Mesenchymal stem cell (in vitro differentiated cells and primary cell): ENCODE data around the gene CHI3L1.
A peak's percentile ranks its signal among the peaks of the same experiment; 100 is the strongest.

Experiments used
- DNase-seq: peaks from one replicate; pipeline ENCODE4 v3.0.0-alpha.2; 2013
- H2AFZ ChIP-seq: one replicate; pipeline ENCODE4 v1.6.1; 2013; ENCODE audit warnings: low read depth, mild to moderate bottlenecking, control low read depth, inconsistent platforms, low read length, moderate library complexity
- H2AK5ac ChIP-seq: 2 replicates; pipeline ENCODE4 v1.6.1; 2013; ENCODE audit warnings: low read length, moderate library complexity, mild to moderate bottlenecking, inconsistent platforms; ENCODE audit not compliant: severe bottlenecking
- H2BK120ac ChIP-seq: one replicate; pipeline ENCODE4 v1.6.1; 2013; ENCODE audit warnings: low read depth, mild to moderate bottlenecking, inconsistent platforms, low read length, moderate library complexity
- H2BK12ac ChIP-seq, 2 experiments: one replicate each; pipeline ENCODE4 v1.6.1; 2013; ENCODE audit warnings: inconsistent platforms in 2 of 2, low read length in 2 of 2, mild to moderate bottlenecking in 2 of 2, moderate library complexity in 2 of 2, control low read depth in 1 of 2
- H2BK15ac ChIP-seq: one replicate; pipeline ENCODE4 v1.6.1; 2013; ENCODE audit warnings: mild to moderate bottlenecking, low read depth, inconsistent platforms; ENCODE audit not compliant: poor library complexity, severe bottlenecking
- H2BK5ac ChIP-seq: 2 replicates; pipeline ENCODE4 v1.6.1; 2013; ENCODE audit warnings: low read depth, mild to moderate bottlenecking, low read length, control low read depth, inconsistent platforms; ENCODE audit not compliant: poor library complexity, severe bottlenecking
- H3K14ac ChIP-seq, 2 experiments: one replicate each; pipeline ENCODE4 v1.6.1; 2013; ENCODE audit warnings: inconsistent platforms in 2 of 2, low read length in 2 of 2, control low read depth in 1 of 2, mild to moderate bottlenecking in 1 of 2, moderate library complexity in 1 of 2
- H3K18ac ChIP-seq, 2 experiments: one replicate each; pipeline ENCODE4 v1.6.1; 2013; ENCODE audit warnings: inconsistent platforms in 2 of 2, low read length in 2 of 2, control low read depth in 1 of 2, low read depth in 1 of 2, mild to moderate bottlenecking in 1 of 2
- H3K23ac ChIP-seq, 2 experiments: one replicate each; pipeline ENCODE4 v1.6.1; 2013; ENCODE audit warnings: inconsistent platforms in 2 of 2, low read length in 2 of 2, mild to moderate bottlenecking in 2 of 2, moderate library complexity in 2 of 2, control low read depth in 1 of 2
- H3K27ac ChIP-seq: 2 replicates; pipeline ENCODE4 v1.5.1; 2013; ENCODE audit warnings: mild to moderate bottlenecking, moderate library complexity, low read length, control low read depth, inconsistent platforms; ENCODE audit not compliant: poor library complexity, severe bottlenecking
- H3K27me3 ChIP-seq, 2 experiments: 2 replicates each; pipeline versions ENCODE4 v1.6.1 to v1.7.0; 2013; ENCODE audit warnings: low read length in 2 of 2, mild to moderate bottlenecking in 2 of 2, moderate library complexity in 2 of 2, control low read depth in 1 of 2, inconsistent platforms in 1 of 2; ENCODE audit not compliant: control insufficient read depth in 1 of 2, insufficient read depth in 1 of 2
- H3K36me3 ChIP-seq, 2 experiments: 2 replicates each; pipeline versions ENCODE4 v1.6.1 to v1.7.0; 2013; ENCODE audit warnings: low read length in 2 of 2, control low read depth in 1 of 2, inconsistent platforms in 1 of 2, low read depth in 1 of 2, mild to moderate bottlenecking in 1 of 2; ENCODE audit not compliant: insufficient read depth in 2 of 2, control insufficient read depth in 1 of 2
- H3K4ac ChIP-seq, 2 experiments: one replicate each; pipeline ENCODE4 v1.6.1; 2013; ENCODE audit warnings: inconsistent platforms in 2 of 2, low read length in 2 of 2, mild to moderate bottlenecking in 2 of 2, moderate library complexity in 2 of 2, control low read depth in 1 of 2, low read depth in 1 of 2
- H3K4me1 ChIP-seq: 2 replicates; pipeline ENCODE4 v1.6.1; 2013; ENCODE audit warnings: low read depth, low read length, control low read depth; ENCODE audit not compliant: control insufficient read depth, insufficient read depth
- H3K4me2 ChIP-seq: 2 replicates; pipeline ENCODE4 v1.6.1; 2013; ENCODE audit warnings: low read length, mild to moderate bottlenecking, inconsistent platforms; ENCODE audit not compliant: poor library complexity, severe bottlenecking
- H3K4me3 ChIP-seq, 2 experiments: 2 replicates each; pipeline versions ENCODE4 v1.5.1 to v1.7.0; 2013; ENCODE audit warnings: low read length in 2 of 2, mild to moderate bottlenecking in 2 of 2, control low read depth in 1 of 2, low read depth in 1 of 2; ENCODE audit not compliant: insufficient read depth in 1 of 2
- H3K79me1 ChIP-seq: replicated peaks from 2 replicates; pipeline ENCODE4 v1.6.1; 2013; ENCODE audit warnings: mild to moderate bottlenecking, control low read depth, low read length, inconsistent platforms; ENCODE audit not compliant: poor library complexity, severe bottlenecking
- H3K9ac ChIP-seq: 2 replicates; pipeline ENCODE4 v1.7.0; 2013; ENCODE audit warnings: mild to moderate bottlenecking, low read length, moderate library complexity
- H3K9me3 ChIP-seq: 2 replicates; pipeline ENCODE4 v1.7.0; 2013; ENCODE audit warnings: mild to moderate bottlenecking, low read length; ENCODE audit not compliant: control insufficient read depth
- H4K8ac ChIP-seq: one replicate; pipeline ENCODE4 v1.6.1; 2013; ENCODE audit warnings: inconsistent platforms, mild to moderate bottlenecking, low read length, moderate library complexity
- H4K91ac ChIP-seq: one replicate; pipeline ENCODE4 v1.6.1; 2013; ENCODE audit warnings: mild to moderate bottlenecking, low read length, inconsistent platforms
- WGBS: methylation state at CpG from one replicate; pipeline ENCODE4 v1.1.7; 2013; ENCODE audit warnings: mixed read lengths; 5-methylcytosine and 5-hydroxymethylcytosine counted together

CHI3L1 gene

DNA sequence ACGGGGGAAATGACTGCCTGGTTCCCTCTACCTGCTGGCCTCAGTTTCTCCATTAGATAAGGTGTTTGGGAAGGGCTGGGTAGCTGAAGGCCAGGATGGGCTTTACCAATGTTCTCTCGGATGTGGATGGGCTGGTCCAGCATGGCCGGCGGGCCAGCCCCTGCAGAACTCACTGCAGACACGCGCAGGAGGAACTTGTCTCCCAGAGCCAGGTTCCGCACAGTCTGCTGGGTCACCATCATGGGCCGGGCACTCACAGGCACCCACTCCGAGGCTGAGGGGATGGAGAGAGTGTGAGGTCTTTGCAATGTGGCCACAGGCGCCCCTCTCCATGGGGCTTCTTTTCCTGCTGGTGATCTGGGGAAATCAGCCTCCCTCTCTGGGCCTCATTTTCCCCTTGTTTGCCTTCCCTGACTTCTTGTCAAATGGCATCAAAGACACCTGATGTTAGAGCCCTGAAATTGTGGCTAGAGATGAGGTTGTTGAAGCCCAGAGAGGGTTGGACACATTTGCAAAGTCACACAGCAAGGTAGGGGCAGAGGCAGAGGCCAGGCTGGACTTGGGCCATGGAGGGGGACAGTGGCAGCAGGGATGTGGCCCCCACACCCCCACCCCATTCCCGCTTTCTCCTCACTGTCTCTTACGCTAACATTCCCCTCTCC, 12.0 kb downstream of the CHI3L1 start:
- H4K8ac ChIP-seq: no peak overlapping the region

DNA sequence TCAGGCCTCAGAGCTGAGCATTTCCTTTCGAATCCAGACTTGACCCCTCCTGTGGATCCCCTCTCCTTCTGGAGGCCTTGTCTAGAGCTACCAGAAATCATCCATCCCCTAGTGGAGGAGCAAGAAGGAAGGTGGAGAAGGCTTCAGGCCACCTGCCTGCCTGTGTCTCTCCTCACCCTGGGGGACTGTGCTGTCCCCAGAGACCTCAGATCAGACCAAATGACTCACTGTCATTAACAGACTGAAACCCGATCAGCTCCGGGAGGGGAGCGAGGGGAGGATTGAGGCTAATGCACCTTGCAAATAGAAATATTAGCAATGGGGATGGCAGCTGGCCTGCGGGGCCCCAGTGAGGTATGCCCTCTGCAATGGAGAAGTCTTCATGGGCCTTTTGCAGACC, 12.9 kb downstream of the CHI3L1 start:
- Histone ChIP-seq H3K14ac (no peak overlapping the region), H3K9me3 (no peaks in the 10 kb centered on the region), H3K27me3 (no peaks in the 10 kb centered on the region), H4K8ac (no peak overlapping the region), H3K4ac (no peak overlapping the region), H3K9ac (no peak overlapping the region), H2AFZ (no peak overlapping the region), H3K4me1 (peaks cover 47% of the 10 kb centered on the region), H2BK12ac (peak overlapping the region in 1 of 2 experiments; percentile 15), H3K18ac (no peak overlapping the region), H3K4me3 (no peak overlapping the region), H2BK120ac (no peak overlapping the region), H3K27ac (no peak overlapping the region), H3K4me2 (no peak overlapping the region), H3K79me1 (no peaks in the 10 kb centered on the region), H2BK5ac (no peak overlapping the region), H2AK5ac (peak overlapping the region; percentile 21), H3K36me3 (peaks cover 0 to 17% of the 10 kb centered on the region in 2 experiments), H3K23ac (no peak overlapping the region), H2BK15ac (no peak overlapping the region), H4K91ac (no peak overlapping the region)
- WGBS: 80% methylated on average over 5 of the region's 5 CpGs
- DNase-seq: no peak

More for the DNA sequence above, 12.0 kb downstream of the CHI3L1 start:
- Histone ChIP-seq H3K9me3 (no peaks in the 10 kb centered on the region), H2BK120ac (no peak overlapping the region), H3K4ac (no peak overlapping the region), H3K4me3 (no peak overlapping the region), H3K79me1 (no peaks in the 10 kb centered on the region), H4K91ac (peak overlapping the region; percentile 24), H3K18ac (peak overlapping the region in 1 of 2 experiments; percentile 22), H3K27me3 (no peaks in the 10 kb centered on the region), H2BK12ac (peak overlapping the region; percentile 6 to 40), H3K9ac (no peak overlapping the region), H2BK15ac (no peak overlapping the region), H3K14ac (peak overlapping the region in 1 of 2 experiments; percentile 16), H3K27ac (no peak overlapping the region), H3K23ac (no peak overlapping the region), H3K36me3 (peaks cover 7 to 10% of the 10 kb centered on the region in 2 experiments), H3K4me1 (peaks cover 47% of the 10 kb centered on the region), H2AK5ac (no peak overlapping the region), H2AFZ (no peak overlapping the region), H3K4me2 (no peak overlapping the region), H2BK5ac (no peak overlapping the region)
- WGBS: 95% methylated on average over 12 of the region's 12 CpGs
- DNase-seq: no peak

DNA sequence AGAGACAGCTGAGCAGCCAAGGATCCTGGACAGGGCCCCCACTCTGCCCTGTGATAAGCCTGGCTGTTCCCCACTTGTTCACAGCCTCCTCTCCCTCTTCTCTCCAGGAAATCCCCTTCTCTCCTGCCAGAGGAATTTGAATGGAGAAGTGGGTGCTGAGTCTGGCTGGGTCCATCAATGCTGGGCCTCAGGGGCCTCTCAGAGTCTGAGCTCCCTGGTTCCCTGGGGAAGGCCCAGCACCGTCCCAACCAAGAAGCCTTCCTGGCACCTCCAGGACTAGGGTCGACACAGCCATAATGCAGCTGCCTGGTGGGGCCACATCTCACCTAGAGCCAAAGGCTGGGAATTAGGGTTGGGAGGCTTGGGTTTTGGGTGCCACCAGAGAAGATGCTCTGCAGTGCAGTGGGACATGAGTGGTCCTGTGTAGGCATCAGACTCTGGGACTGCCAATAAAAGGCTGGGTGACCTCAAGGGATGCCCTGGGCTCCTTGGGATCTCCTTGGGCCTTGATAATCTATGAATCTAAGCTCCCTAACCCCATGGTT, 13.4 kb downstream of the CHI3L1 start:
- Histone ChIP-seq H3K4me2 (no peak overlapping the region), H2AK5ac (peak overlapping the region; percentile 21), H3K4ac (no peak overlapping the region), H3K4me3 (no peak overlapping the region), H3K23ac (no peak overlapping the region), H3K14ac (no peak overlapping the region), H3K27me3 (no peaks in the 10 kb centered on the region), H3K27ac (no peak overlapping the region), H3K79me1 (peaks cover 2% of the 10 kb centered on the region), H2AFZ (no peak overlapping the region), H2BK5ac (no peak overlapping the region), H4K91ac (no peak overlapping the region), H3K4me1 (peaks cover 44% of the 10 kb centered on the region), H3K9ac (no peak overlapping the region), H2BK120ac (no peak overlapping the region), H2BK12ac (peak overlapping the region; percentile 15 to 35), H4K8ac (no peak overlapping the region), H2BK15ac (no peak overlapping the region), H3K9me3 (no peaks in the 10 kb centered on the region), H3K18ac (no peak overlapping the region), H3K36me3 (peaks cover 0 to 22% of the 10 kb centered on the region in 2 experiments)
- no peak for DNase-seq
- WGBS: 91% methylated on average over 2 of the region's 2 CpGs

DNA sequence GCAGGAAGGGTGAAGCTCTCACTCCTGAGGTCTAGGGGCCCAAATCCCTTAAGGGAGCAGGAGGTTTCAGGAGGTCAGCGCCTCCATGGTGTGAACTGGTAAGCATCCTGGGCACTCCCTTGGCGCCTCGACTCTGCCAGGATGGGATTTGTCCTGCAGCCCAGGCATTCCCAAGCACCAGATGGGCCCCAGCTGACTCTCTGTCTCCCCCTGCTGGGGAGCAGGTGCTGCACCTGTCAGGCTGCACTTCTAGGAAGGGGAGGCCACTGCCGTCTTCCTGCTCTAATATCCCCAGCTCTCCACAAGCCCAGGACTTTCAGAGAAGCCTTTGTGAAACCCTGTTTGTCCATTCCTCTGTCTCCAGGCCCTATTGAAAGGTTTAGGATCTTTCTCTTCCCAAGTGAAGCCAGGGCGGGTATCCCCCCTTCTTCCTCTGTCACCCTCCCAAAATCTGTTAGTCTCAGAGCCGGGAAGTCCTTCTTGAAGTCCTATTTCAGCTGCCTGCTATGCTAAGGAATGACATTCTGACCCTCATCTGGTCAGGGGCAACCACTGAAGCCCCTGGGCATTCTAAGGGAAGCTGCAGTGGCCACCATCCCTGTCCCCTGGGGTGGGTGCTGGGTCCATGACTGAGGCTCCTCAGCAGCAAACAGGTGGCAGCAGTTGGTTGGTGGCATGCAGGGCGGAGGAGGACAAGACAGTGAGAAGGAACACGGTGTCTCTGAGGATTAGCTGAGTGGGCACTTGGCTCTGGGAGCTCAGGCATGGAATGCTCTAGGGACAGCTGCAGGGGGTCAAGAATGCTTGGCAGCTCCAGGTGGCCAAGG, 14.1 kb downstream of the CHI3L1 start:
- 66% methylated on average over 8 of the region's 8 CpGs for WGBS
- peaks cover 0 to 28% of the 10 kb centered on the region in 2 experiments for H3K36me3 ChIP-seq

More for the DNA sequence above, 14.1 kb downstream of the CHI3L1 start:
- Histone ChIP-seq H2BK120ac (no peak overlapping the region), H3K4me1 (peaks cover 39% of the 10 kb centered on the region), H2AK5ac (peak overlapping the region; percentile 32), H3K9me3 (no peaks in the 10 kb centered on the region), H3K27ac (no peak overlapping the region), H4K91ac (peak overlapping the region; percentile 4), H2BK5ac (peak overlapping the region; percentile 67), H3K4me2 (no peak overlapping the region), H3K4me3 (no peak overlapping the region), H2BK15ac (no peak overlapping the region), H4K8ac (no peak overlapping the region), H3K79me1 (peaks cover 5% of the 10 kb centered on the region), H2AFZ (no peak overlapping the region), H3K27me3 (no peaks in the 10 kb centered on the region), H3K18ac (no peak overlapping the region), H2BK12ac (peak overlapping the region; percentile 12 to 35), H3K23ac (no peak overlapping the region), H3K14ac (no peak overlapping the region), H3K4ac (no peak overlapping the region), H3K9ac (no peak overlapping the region)
- DNase-seq: peak; percentile 48
